Ascending aorta (tissue), 2 donors: Measurements from ENCODE around the gene PREX1. TPM values are rescaled to one million over a fixed set of nuclear protein-coding genes. Genes with fewer than 3 reads are reported as not detected.

ENCODE experiments used
- DNase-seq, 2 donors: peaks; one replicate each; pipeline ENCODE4 v3.0.0-alpha.2; 2019; ENCODE audit warnings: low spot score in 2 of 2
- H3K27ac ChIP-seq, 2 donors: fragments of 200-600 bp; sonication (generic); one replicate each; pipeline ENCODE4 v1.5.1; 2016 to 2017; ENCODE audit warnings: mild to moderate bottlenecking in 1 of 2
- H3K27me3 ChIP-seq: fragments of 200-600 bp; sonication (generic); one replicate; pipeline ENCODE4 v1.5.1; 2017
- H3K36me3 ChIP-seq, 2 donors: fragments of 200-600 bp; sonication (generic); one replicate each; pipeline ENCODE4 v1.5.1; 2016
- H3K4me1 ChIP-seq, 2 donors: fragments of 200-600 bp; sonication (generic); one replicate each; pipeline ENCODE4 v1.5.1; 2016 to 2017; ENCODE audit warnings: mild to moderate bottlenecking in 1 of 2
- H3K4me3 ChIP-seq, 2 donors: fragments of 200-600 bp; sonication (generic); one replicate each; pipeline ENCODE4 v1.5.1; 2016 to 2017; ENCODE audit warnings: mild to moderate bottlenecking in 1 of 2
- H3K9me3 ChIP-seq, 2 donors: fragments of 200-600 bp; sonication (generic); one replicate each; pipeline ENCODE4 v1.5.1; 2016
- intact Hi-C: fragments of 100-400 bp; cut with DNase I; formaldehyde crosslinking; loops from one replicate; pipeline ENCODE4 v1.15.1; 2023
- total RNA-seq: library from RNA; depleted of rRNA; stranded (reverse); fragments of >200 nt; gene quantifications from one replicate; pipeline ENCODE4 v1.1.0, GENCODE V29; 2016
- TF ChIP-seq, protein P1 (sequence below), 3 experiments: fragments of 200-600 bp in 2 of 3; fragments of 450-650 bp in 1 of 3; sonication (generic) in 2 of 3; IDR thresholded peaks; one replicate each; pipeline ENCODE4 v1.5.1; 2016 to 2019; ENCODE audit warnings: antibody characterized with exemption in 3 of 3, mild to moderate bottlenecking in 1 of 3, moderate library complexity in 1 of 3

The PREX1 gene
- total RNA-seq, 1 donor from 2014 or later: 75.4 TPM

DNA sequence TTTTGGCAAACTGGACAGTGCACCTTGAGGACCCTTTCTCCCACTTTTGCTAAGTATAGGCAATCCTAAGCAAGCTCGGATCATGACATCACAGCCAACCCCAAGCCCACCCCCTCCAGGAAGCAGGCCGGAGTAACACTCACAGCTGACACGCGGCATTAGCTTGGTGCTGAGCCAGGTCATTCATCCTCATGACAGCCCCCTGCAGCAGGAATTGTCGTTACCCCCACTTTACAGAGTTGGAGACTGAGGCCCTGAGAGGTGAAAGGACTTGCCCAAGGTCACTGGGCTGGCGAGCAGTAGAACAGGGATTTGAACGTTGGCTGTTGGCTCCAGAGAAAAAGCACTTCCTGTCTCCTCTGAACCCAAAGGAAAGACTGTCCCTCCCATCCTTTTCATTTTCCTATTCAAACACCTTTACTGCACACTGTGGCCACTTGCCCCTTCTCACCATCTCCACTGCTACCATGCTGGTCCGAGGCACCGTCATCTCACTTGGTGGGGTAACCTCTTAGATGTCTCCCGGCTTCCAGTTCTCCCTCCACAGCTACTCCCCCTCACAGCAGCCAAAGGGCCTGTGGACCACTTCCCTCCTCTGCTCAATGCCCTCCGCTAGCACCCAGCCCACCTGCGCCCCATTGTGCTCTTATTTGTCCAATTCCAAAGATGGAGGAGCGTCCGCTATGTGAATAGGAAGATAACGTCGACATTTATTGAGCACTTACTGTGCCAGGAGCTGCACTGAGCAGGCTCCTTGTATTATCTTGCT is 84.7 kb downstream of the PREX1 start:
- no peak for DNase-seq
- TF ChIP-seq, protein P1, sequence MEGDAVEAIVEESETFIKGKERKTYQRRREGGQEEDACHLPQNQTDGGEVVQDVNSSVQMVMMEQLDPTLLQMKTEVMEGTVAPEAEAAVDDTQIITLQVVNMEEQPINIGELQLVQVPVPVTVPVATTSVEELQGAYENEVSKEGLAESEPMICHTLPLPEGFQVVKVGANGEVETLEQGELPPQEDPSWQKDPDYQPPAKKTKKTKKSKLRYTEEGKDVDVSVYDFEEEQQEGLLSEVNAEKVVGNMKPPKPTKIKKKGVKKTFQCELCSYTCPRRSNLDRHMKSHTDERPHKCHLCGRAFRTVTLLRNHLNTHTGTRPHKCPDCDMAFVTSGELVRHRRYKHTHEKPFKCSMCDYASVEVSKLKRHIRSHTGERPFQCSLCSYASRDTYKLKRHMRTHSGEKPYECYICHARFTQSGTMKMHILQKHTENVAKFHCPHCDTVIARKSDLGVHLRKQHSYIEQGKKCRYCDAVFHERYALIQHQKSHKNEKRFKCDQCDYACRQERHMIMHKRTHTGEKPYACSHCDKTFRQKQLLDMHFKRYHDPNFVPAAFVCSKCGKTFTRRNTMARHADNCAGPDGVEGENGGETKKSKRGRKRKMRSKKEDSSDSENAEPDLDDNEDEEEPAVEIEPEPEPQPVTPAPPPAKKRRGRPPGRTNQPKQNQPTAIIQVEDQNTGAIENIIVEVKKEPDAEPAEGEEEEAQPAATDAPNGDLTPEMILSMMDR (IDR thresholded peaks at IDR 0.05): no peak
- peaks cover 33 to 37% of the 10 kb centered on the region in 2 donors for H3K36me3 ChIP-seq

DNA sequence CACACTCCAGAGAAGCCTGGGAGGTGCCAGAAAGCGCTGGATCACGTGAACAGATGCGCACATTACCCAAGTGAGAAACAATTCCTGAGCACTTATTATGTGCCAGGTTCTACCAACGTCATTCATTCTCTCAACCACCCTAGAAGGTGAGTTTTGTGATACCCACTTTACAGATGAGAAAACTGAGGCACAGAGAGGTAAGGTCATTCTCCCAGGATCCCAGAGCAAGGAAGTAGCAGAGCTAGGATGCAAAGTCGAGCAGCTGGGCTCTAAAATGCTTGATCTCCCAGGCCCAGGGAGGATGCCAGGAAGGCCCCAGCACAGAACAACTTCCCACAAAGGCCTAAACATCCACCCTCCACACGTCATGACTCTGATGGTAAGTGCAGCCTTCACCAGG is 85.6 kb downstream of the PREX1 start:
- Histone ChIP-seq H3K4me3 (no peak overlapping the region), H3K27ac (no peak overlapping the region)
- intact Hi-C loops: no loop called here

More for the DNA sequence above, 84.7 kb downstream of the PREX1 start:
- H3K4me3 ChIP-seq: no peak overlapping the region
- H3K27ac ChIP-seq: no peak overlapping the region
- no peaks in the 10 kb centered on the region for H3K27me3 ChIP-seq
- H3K4me1 ChIP-seq: peaks cover 2 to 13% of the 10 kb centered on the region in 2 donors
- no peaks in the 10 kb centered on the region for H3K9me3 ChIP-seq
- intact Hi-C loops: no loop called here

DNA sequence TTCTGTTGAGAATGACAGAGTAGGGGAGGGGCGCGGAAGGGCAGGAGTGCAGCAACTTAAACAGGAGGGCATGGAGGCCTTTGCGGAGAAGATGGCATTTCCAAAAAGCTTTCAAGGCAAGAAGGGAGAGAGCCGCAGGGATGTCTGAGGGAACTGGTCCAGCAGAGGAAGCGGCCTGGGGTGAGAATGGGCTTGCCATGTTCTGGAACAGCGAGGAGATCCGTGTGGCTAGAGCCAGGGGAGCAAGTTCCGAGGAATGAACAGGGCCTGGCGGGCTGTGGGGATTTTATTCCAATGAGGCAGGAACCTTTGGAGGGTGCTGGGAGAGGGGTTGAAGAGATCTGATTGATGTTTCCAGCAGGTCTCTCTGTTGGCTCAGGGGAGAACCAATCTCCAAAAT is 86.1 kb downstream of the PREX1 start:
- peaks cover 7 to 20% of the 10 kb centered on the region in 2 donors for H3K4me1 ChIP-seq
- peaks cover 30 to 33% of the 10 kb centered on the region in 2 donors for H3K36me3 ChIP-seq
- TF ChIP-seq, protein P1 (IDR thresholded peaks at IDR 0.05): no peak
- no peak overlapping the region for H3K4me3 ChIP-seq
- DNase-seq: no peak
- no peaks in the 10 kb centered on the region for H3K9me3 ChIP-seq
- H3K27ac ChIP-seq: no peak overlapping the region
- intact Hi-C loops: no loop called here
- H3K27me3 ChIP-seq: no peaks in the 10 kb centered on the region

More for the DNA sequence above, 85.6 kb downstream of the PREX1 start:
- Histone ChIP-seq H3K36me3 (peaks cover 33% of the 10 kb centered on the region in 2 donors), H3K9me3 (no peaks in the 10 kb centered on the region), H3K4me1 (peaks cover 7 to 20% of the 10 kb centered on the region in 2 donors), H3K27me3 (no peaks in the 10 kb centered on the region)
- no peak for DNase-seq
- TF ChIP-seq, protein P1 (IDR thresholded peaks at IDR 0.05): no peak

DNA sequence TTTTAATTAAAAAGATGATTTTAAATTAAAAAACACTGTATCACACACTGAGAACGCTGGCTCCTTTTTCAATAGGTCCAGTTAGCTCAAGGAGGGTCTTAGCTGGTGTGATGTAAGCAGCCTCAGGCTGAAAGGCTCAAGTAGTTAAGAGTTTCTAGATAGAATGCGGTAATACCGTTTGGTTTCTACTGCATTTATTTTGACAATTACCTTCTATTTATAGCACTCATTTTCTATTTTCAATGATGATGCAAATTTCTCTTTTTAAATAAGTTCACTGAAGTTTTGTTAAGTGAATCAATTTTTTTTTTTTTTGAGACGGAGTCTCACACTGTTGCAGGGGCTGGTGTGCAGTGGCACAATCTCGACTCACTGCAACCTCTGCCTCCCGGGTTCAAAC is 87.1 kb downstream of the PREX1 start:
- no peak for DNase-seq
- Histone ChIP-seq H3K36me3 (peaks cover 30 to 33% of the 10 kb centered on the region in 2 donors), H3K27me3 (no peaks in the 10 kb centered on the region), H3K4me3 (no peak overlapping the region), H3K9me3 (no peaks in the 10 kb centered on the region), H3K27ac (no peak overlapping the region), H3K4me1 (peaks cover 7 to 20% of the 10 kb centered on the region in 2 donors)
- TF ChIP-seq, protein P1 (IDR thresholded peaks at IDR 0.05): no peak
- intact Hi-C loops: no loop called here

DNA sequence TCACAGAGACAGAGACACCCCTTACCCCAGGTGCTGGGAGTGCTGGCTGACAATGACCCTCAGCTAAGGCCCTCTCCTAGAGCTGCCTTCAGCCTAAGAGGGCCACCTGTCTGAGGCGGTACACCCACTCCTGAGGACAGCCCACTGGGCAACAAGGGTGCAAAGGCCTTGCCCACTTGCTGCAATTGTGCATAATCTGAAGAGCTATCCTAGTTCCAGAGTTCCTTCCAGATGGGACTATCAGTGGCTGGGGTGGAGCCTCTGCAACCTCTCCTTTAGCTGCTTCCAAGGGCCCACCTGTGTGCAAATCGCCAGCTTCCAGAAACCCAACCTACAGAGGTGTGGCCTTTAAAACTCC is 87.5 kb downstream of the PREX1 start:
- H3K36me3 ChIP-seq: peaks cover 30 to 33% of the 10 kb centered on the region in 2 donors
- DNase-seq: no peak
- H3K4me1 ChIP-seq: peaks cover 7 to 24% of the 10 kb centered on the region in 2 donors
- intact Hi-C loops: no loop called here
- no peaks in the 10 kb centered on the region for H3K9me3 ChIP-seq
- H3K27ac ChIP-seq: no peak overlapping the region
- H3K4me3 ChIP-seq: no peak overlapping the region
- no peaks in the 10 kb centered on the region for H3K27me3 ChIP-seq
- TF ChIP-seq, protein P1 (IDR thresholded peaks at IDR 0.05): no peak
